Peyer's patch (tissue), 4 donors: Measurements from ENCODE around the gene MLYCD. TPM values are rescaled to one million over a fixed set of nuclear protein-coding genes. Genes with fewer than 3 reads are reported as not detected.

ENCODE experiments used
- DNase-seq, 3 donors: peaks; one replicate each; pipeline ENCODE4 v3.0.0-alpha.2; 2017 to 2019
- H3K27ac ChIP-seq, 4 donors: fragments of 200-600 bp; sonication (generic); one replicate each; pipeline ENCODE4 v1.5.1; 2016 to 2019
- H3K27me3 ChIP-seq, 2 donors: fragments of 200-600 bp; sonication (generic); one replicate each; pipeline ENCODE4 v1.5.1; 2019
- H3K36me3 ChIP-seq, 3 donors: fragments of 200-600 bp; sonication (generic); one replicate each; pipeline ENCODE4 v1.5.1; 2016 to 2019
- H3K4me1 ChIP-seq, 4 donors: fragments of 200-600 bp; sonication (generic); one replicate each; pipeline ENCODE4 v1.5.1; 2016 to 2019
- H3K4me3 ChIP-seq, 4 donors: fragments of 200-600 bp; sonication (generic); 1 replicate in 3 of 4; 2 replicates in 1 of 4; pipeline ENCODE4 v1.5.1; 2016 to 2019; ENCODE audit warnings: mild to moderate bottlenecking in 1 of 4
- H3K9me3 ChIP-seq, 4 donors: fragments of 200-600 bp; sonication (generic); one replicate each; pipeline ENCODE4 v1.5.1; 2016 to 2019; ENCODE audit warnings: mild to moderate bottlenecking in 1 of 4
- CTCF ChIP-seq, 6 experiments: fragments of 450-650 bp in 4 of 6; fragments of 200-600 bp in 2 of 6; sonication (generic) in 1 of 6; IDR thresholded peaks; one replicate each; pipeline ENCODE4 v1.5.1; 2017 to 2019; ENCODE audit warnings: antibody characterized with exemption in 6 of 6, mild to moderate bottlenecking in 3 of 6, moderate library complexity in 1 of 6
- POLR2A ChIP-seq, 2 donors: fragments of 450-650 bp; IDR thresholded peaks; one replicate each; pipeline ENCODE4 v1.5.1; 2017; ENCODE audit warnings: antibody characterized with exemption in 2 of 2, mild to moderate bottlenecking in 2 of 2, moderate library complexity in 2 of 2
- total RNA-seq, 4 donors: library from RNA; depleted of rRNA; stranded (reverse); fragments of >200 nt; gene quantifications; one replicate each; pipeline ENCODE4 v1.1.0, GENCODE V29; 2016

The MLYCD gene
- total RNA-seq, 4 donors from 2014 or later, result 13.5 to 31.4 (median 31.0) TPM

- Histone ChIP-seq H3K9me3 (no peaks in the 10 kb centered on the region), H3K36me3 (peaks cover 0 to 66% (median 0%) of the 10 kb centered on the region in 3 donors), H3K4me1 (peaks cover 0 to 8% (median 2%) of the 10 kb centered on the region in 4 donors), H3K4me3 (no peak overlapping the region), H3K27ac (no peak overlapping the region), H3K27me3 (peaks cover 0 to 4% of the 10 kb centered on the region in 2 donors)
- no peak for DNase-seq
- no peak for TF ChIP-seq POLR2A (IDR thresholded peaks at IDR 0.05)
- TF ChIP-seq CTCF (IDR thresholded peaks at IDR 0.05), result no peak
These were observed 65.9 kb downstream of the MLYCD start for GRCh38 chr16:83964684-83965443.

- H3K27ac ChIP-seq, result no peak overlapping the region
- H3K27me3 ChIP-seq, result peaks cover 0 to 4% of the 10 kb centered on the region in 2 donors
- no peak overlapping the region for H3K4me3 ChIP-seq
- peaks cover 0 to 8% (median 2%) of the 10 kb centered on the region in 4 donors for H3K4me1 ChIP-seq
- H3K9me3 ChIP-seq, result no peaks in the 10 kb centered on the region
- no peak for TF ChIP-seq POLR2A (IDR thresholded peaks at IDR 0.05)
- no peak for DNase-seq
- peaks cover 0 to 59% (median 0%) of the 10 kb centered on the region in 3 donors for H3K36me3 ChIP-seq
These were observed 66.7 kb downstream of the MLYCD start for GRCh38 chr16:83965444-83966152.

GRCh38 chr16:83966153-83966696, 67.3 kb downstream of the MLYCD start:
- peaks cover 0 to 4% of the 10 kb centered on the region in 2 donors for H3K27me3 ChIP-seq
- no peaks in the 10 kb centered on the region for H3K9me3 ChIP-seq
- H3K4me3 ChIP-seq, result no peak overlapping the region
- H3K4me1 ChIP-seq, result peaks cover 0 to 8% (median 2%) of the 10 kb centered on the region in 4 donors
- peaks cover 0 to 52% (median 0%) of the 10 kb centered on the region in 3 donors for H3K36me3 ChIP-seq
- TF ChIP-seq POLR2A (IDR thresholded peaks at IDR 0.05), result no peak
- no peak for TF ChIP-seq CTCF (IDR thresholded peaks at IDR 0.05)
- H3K27ac ChIP-seq, result no peak overlapping the region
- DNase-seq, result no peak

- H3K36me3 ChIP-seq, result peaks cover 0 to 44% (median 0%) of the 10 kb centered on the region in 3 donors
- H3K4me1 ChIP-seq, result peaks cover 0 to 8% (median 2%) of the 10 kb centered on the region in 4 donors
- peaks cover 0 to 4% of the 10 kb centered on the region in 2 donors for H3K27me3 ChIP-seq
- DNase-seq, result no peak
- TF ChIP-seq POLR2A (IDR thresholded peaks at IDR 0.05) (no peak), CTCF (IDR thresholded peaks at IDR 0.05) (no peak)
- no peak overlapping the region for H3K27ac ChIP-seq
- no peak overlapping the region for H3K4me3 ChIP-seq
- H3K9me3 ChIP-seq, result no peaks in the 10 kb centered on the region
These were observed 68.2 kb downstream of the MLYCD start for GRCh38 chr16:83967091-83967490.

- no peak within 1 kb of the TSS for H3K27ac ChIP-seq
- H3K9me3 ChIP-seq, result no peaks in the 10 kb centered on the region
- peaks cover 0 to 8% (median 2%) of the 10 kb centered on the region in 4 donors for H3K4me1 ChIP-seq
- TF ChIP-seq POLR2A (IDR thresholded peaks at IDR 0.05), result no peak
- TF ChIP-seq CTCF (IDR thresholded peaks at IDR 0.05), result peak in 4 of 6 experiments; percentile 41 to 54 (median 43)
- peak in 1 of 3 donors; percentile 67 for DNase-seq
- peaks cover 0 to 4% of the 10 kb centered on the region in 2 donors for H3K27me3 ChIP-seq
- H3K36me3 ChIP-seq, result peaks cover 0 to 36% (median 0%) of the 10 kb centered on the region in 3 donors
- peak within 1 kb of the TSS in 3 of 4 donors; percentile 30 to 46 (median 37) for H3K4me3 ChIP-seq
These were observed 69.0 kb downstream of the MLYCD start, which contains the start of gene NECAB2 for GRCh38 chr16:83967838-83968305. TSS of gene NECAB2 (plus strand) at chr16:83968244. CDS start at chr16:83968649, 405 bp downstream.
